PFSK-1 (cell line): ENCODE results near the gene ZMAT5.

Experiments used
- POLR2AphosphoS5 ChIP-seq: IDR thresholded peaks from 2 replicates; pipeline ENCODE4 v1.6.1; 2012; ENCODE audit warnings: low read depth, mild to moderate bottlenecking, control low read depth, low read length, moderate library complexity
- REST ChIP-seq, 2 experiments: IDR thresholded peaks; 2 replicates each; pipeline versions ENCODE4 v1.6.1 to v1.8.0; 2011 to 2012; ENCODE audit warnings: low read depth in 2 of 2, low read length in 2 of 2, control low read depth in 1 of 2, inconsistent platforms in 1 of 2, mild to moderate bottlenecking in 1 of 2, moderate library complexity in 1 of 2; ENCODE audit not compliant: insufficient read depth in 1 of 2
- TAF1 ChIP-seq: IDR thresholded peaks from 2 replicates; pipeline ENCODE4 v1.6.1; 2012; ENCODE audit warnings: low read length, control low read depth, borderline replicate concordance; ENCODE audit not compliant: insufficient read depth

DNA sequence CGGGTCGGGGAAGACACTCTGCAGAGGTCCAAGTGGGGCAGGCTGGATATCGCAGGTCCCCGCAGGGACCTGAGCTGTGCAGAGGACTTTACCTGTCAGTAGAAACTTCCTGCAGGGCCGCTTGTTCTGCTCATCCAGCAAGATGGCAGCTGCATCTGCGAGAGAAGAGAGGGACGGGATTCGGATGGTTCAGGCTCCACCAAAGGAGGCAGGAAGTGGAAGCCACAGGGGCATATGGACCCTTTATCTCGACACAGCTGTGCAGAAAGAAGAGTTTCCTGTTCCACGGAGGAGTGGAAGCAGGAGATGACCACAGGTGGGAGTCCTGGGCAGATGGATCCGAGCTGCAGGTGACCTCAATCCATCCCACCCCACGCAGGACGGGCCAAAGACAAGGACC lies 24.5 kb downstream of the ZMAT5 start:
- TF ChIP-seq TAF1 (no peak), POLR2AphosphoS5 (no peak), REST (IDR thresholded peaks at IDR 0.05; ENCODE audit: insufficient read depth in 1 of 2, low read depth in 2 of 2, low read length in 2 of 2) (no peak)
